ENCODE data around the gene SAXO2. TPM values are rescaled to one million over a fixed set of nuclear protein-coding genes. Genes with fewer than 3 reads are reported as not detected.
A peak's percentile ranks its signal among the peaks of the same experiment; 100 is the strongest.
"Not testable (repeated sequence)": the region's sequence is repeated elsewhere in the genome, so short reads cannot be mapped to it uniquely, and the experiment has no call there.

The SAXO2 gene
- total and polyA plus RNA-seq, 2 donors (not counting 1 experiment from before 2014, with no cell fraction given) = 0.36 to 0.66 TPM

DNA sequence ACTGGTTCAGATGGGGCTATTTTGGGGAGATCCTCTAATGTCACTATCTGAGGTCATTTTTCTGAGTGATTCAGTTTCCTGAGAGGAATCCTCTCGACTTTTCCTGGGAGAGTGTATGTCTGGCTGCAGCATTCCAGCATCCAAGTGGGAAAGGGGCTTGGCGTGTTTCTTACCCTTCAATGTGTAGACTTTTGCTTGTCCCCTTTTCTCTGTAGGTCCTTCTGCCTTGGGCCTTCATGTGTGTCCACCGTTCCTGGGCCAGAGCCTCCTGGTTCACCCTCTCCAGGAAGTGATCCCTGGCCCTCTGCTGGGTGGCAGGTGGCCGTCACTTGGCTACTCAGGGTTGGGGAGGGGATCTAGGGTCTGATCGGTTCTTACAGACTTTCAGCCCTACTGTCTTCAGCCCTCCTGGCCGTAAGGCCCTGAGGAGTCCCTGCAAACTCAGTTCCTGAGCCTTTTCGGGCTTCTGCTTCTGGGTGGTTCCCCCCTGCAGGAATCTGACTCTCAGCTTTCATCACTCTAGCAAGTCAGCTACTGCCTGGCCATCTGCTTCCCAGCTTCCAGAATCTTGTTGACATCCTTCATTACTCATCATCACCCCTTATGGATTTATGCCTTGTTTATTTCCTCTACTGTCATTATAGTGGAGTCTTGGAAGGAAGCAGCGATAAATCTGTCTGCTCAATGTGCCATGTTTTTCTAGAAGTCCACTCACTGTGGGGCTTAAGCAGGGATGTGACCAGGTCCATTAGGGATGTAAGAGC is 50.1 kb downstream of the SAXO2 start:
- H3K9ac ChIP-seq (ENCODE audit: insufficient read depth, low read length) = no peak overlapping the region
- peak in 1 of 2 donors; percentile 42 for DNase-seq (ENCODE audit: low read depth in 2 of 2)
- no peaks in the 10 kb centered on the region for H3K36me3 ChIP-seq (ENCODE audit: control insufficient read depth, insufficient read depth, low read length)
- H3K27ac ChIP-seq (ENCODE audit: insufficient read depth, low read length) = no peak overlapping the region
- no peak overlapping the region for H2AFZ ChIP-seq (ENCODE audit: low read length)
- H3K4me3 ChIP-seq (replicated peaks in 1 of 4; ENCODE audit: control extremely low read depth in 1 of 4, insufficient read depth in 1 of 4, low read depth in 3 of 4, low read length in 4 of 4) = no peak overlapping the region
- H3K9me3 ChIP-seq (ENCODE audit: control insufficient read depth, insufficient read depth, low read depth, low read length) = no peaks in the 10 kb centered on the region
- H3K4me1 ChIP-seq (ENCODE audit: control insufficient read depth, extremely low read depth, insufficient read depth, low read length) = no peaks in the 10 kb centered on the region
- TF ChIP-seq, protein P1, sequence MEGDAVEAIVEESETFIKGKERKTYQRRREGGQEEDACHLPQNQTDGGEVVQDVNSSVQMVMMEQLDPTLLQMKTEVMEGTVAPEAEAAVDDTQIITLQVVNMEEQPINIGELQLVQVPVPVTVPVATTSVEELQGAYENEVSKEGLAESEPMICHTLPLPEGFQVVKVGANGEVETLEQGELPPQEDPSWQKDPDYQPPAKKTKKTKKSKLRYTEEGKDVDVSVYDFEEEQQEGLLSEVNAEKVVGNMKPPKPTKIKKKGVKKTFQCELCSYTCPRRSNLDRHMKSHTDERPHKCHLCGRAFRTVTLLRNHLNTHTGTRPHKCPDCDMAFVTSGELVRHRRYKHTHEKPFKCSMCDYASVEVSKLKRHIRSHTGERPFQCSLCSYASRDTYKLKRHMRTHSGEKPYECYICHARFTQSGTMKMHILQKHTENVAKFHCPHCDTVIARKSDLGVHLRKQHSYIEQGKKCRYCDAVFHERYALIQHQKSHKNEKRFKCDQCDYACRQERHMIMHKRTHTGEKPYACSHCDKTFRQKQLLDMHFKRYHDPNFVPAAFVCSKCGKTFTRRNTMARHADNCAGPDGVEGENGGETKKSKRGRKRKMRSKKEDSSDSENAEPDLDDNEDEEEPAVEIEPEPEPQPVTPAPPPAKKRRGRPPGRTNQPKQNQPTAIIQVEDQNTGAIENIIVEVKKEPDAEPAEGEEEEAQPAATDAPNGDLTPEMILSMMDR (conservative IDR thresholded peaks at IDR 0.05 in 1 of 2, IDR thresholded peaks at IDR 0.05 in 1 of 2; ENCODE audit: low read depth in 1 of 2, low read length in 2 of 2) = no peak
- TF ChIP-seq EZH2 (IDR thresholded peaks at IDR 0.05; ENCODE audit: low read length, missing control alignments) = no peak
- no peaks in the 10 kb centered on the region for H4K20me1 ChIP-seq (ENCODE audit: control insufficient read depth, extremely low read depth, insufficient read depth, low read length)
- peaks cover 3% of the 10 kb centered on the region for H3K27me3 ChIP-seq (ENCODE audit: control insufficient read depth, insufficient read depth, low read length)
- no peaks in the 10 kb centered on the region for H3K79me2 ChIP-seq (ENCODE audit: control insufficient read depth, insufficient read depth, low read length)
- H3K4me2 ChIP-seq (ENCODE audit: extremely low read depth, insufficient read depth, low read length) = no peak overlapping the region

DNA sequence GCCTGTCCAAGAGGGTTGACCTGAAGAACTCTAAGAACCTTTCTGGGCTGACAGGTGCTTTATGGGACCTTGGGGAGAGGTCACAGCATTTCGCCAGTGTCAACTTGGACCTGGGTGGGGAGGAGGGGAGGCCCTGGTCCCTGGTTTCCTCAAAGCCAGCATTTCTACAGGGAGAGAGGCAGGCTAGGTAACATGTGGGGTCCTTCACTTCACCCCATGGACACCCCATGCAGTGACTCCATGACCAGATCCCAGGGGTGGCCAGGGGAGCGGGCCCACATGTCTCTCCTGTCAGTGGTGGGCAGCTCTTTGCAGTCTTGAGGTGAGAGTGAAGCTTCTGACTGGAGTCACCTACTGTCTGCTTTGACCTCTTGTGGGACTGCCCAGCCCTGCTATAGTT is 50.8 kb downstream of the SAXO2 start:
- no peaks in the 10 kb centered on the region for H3K79me2 ChIP-seq (ENCODE audit: control insufficient read depth, insufficient read depth, low read length)
- peaks cover 3% of the 10 kb centered on the region for H3K27me3 ChIP-seq (ENCODE audit: control insufficient read depth, insufficient read depth, low read length)
- H2AFZ ChIP-seq (ENCODE audit: low read length) = no peak overlapping the region
- H3K27ac ChIP-seq (ENCODE audit: insufficient read depth, low read length) = no peak overlapping the region
- no peak overlapping the region for H3K9ac ChIP-seq (ENCODE audit: insufficient read depth, low read length)
- TF ChIP-seq EZH2 (IDR thresholded peaks at IDR 0.05; ENCODE audit: low read length, missing control alignments) = no peak
- TF ChIP-seq, protein P1 (conservative IDR thresholded peaks at IDR 0.05 in 1 of 2, IDR thresholded peaks at IDR 0.05 in 1 of 2; ENCODE audit: low read depth in 1 of 2, low read length in 2 of 2) = no peak
- H3K36me3 ChIP-seq (ENCODE audit: control insufficient read depth, insufficient read depth, low read length) = no peaks in the 10 kb centered on the region
- no peak overlapping the region for H3K4me3 ChIP-seq (replicated peaks in 1 of 4; ENCODE audit: control extremely low read depth in 1 of 4, insufficient read depth in 1 of 4, low read depth in 3 of 4, low read length in 4 of 4)
- DNase-seq (ENCODE audit: low read depth in 2 of 2) = no peak
- no peaks in the 10 kb centered on the region for H4K20me1 ChIP-seq (ENCODE audit: control insufficient read depth, extremely low read depth, insufficient read depth, low read length)
- no peaks in the 10 kb centered on the region for H3K9me3 ChIP-seq (ENCODE audit: control insufficient read depth, insufficient read depth, low read depth, low read length)
- no peaks in the 10 kb centered on the region for H3K4me1 ChIP-seq (ENCODE audit: control insufficient read depth, extremely low read depth, insufficient read depth, low read length)
- H3K4me2 ChIP-seq (ENCODE audit: extremely low read depth, insufficient read depth, low read length) = no peak overlapping the region

- not testable (repeated sequence) for H3K9me3 ChIP-seq (ENCODE audit: control insufficient read depth, insufficient read depth, low read depth, low read length); H3K27ac ChIP-seq (ENCODE audit: insufficient read depth, low read length); H3K27me3 ChIP-seq (ENCODE audit: control insufficient read depth, insufficient read depth, low read length); H3K4me2 ChIP-seq (ENCODE audit: extremely low read depth, insufficient read depth, low read length); H3K4me3 ChIP-seq (replicated peaks in 1 of 4; ENCODE audit: control extremely low read depth in 1 of 4, insufficient read depth in 1 of 4, low read depth in 3 of 4, low read length in 4 of 4); H2AFZ ChIP-seq (ENCODE audit: low read length); H3K4me1 ChIP-seq (ENCODE audit: control insufficient read depth, extremely low read depth, insufficient read depth, low read length); H3K36me3 ChIP-seq (ENCODE audit: control insufficient read depth, insufficient read depth, low read length); H3K9ac ChIP-seq (ENCODE audit: insufficient read depth, low read length); H3K79me2 ChIP-seq (ENCODE audit: control insufficient read depth, insufficient read depth, low read length); H4K20me1 ChIP-seq (ENCODE audit: control insufficient read depth, extremely low read depth, insufficient read depth, low read length); DNase-seq (ENCODE audit: low read depth in 2 of 2)
Measured at GRCh38 chr15:82313951-82314768, 51.5 kb downstream of the SAXO2 start.

Data from fibroblast of lung (primary cell).